Endometrial microvascular endothelial cells (primary cell): ENCODE data around the gene CDKL4. TPM values are rescaled to one million over a fixed set of nuclear protein-coding genes. Genes with fewer than 3 reads are reported as not detected.
"Not testable (repeated sequence)": the region's sequence is repeated elsewhere in the genome, so short reads cannot be mapped to it uniquely, and the experiment has no call there.

ENCODE experiments used
- in situ Hi-C: cut with HindIII; loops from 2 replicates; pipeline ENCODE4 v1.10.0; 2017; ENCODE audit warnings: low sequenced_read_pairs, low pct_unique_long_range_greater_than_20kb; ENCODE audit errors: inconsistent ontology term
- total RNA-seq: library from RNA; depleted of rRNA; stranded (reverse); fragments of >200 nt; gene quantifications from one replicate; pipeline ENCODE4 v1.2.3, GENCODE V29; 2015; ENCODE audit errors: inconsistent ontology term

CDKL4 gene
- total RNA-seq, 1 donor from 2014 or later = not detected

- in situ Hi-C loops = not testable (repeated sequence)
These were observed 46.8 kb downstream of the CDKL4 start for GRCh38 chr2:39197003-39197402.

GRCh38 chr2:39194686-39195085 lies 49.1 kb downstream of the CDKL4 start:
- in situ Hi-C loops = no loop called here

DNA sequence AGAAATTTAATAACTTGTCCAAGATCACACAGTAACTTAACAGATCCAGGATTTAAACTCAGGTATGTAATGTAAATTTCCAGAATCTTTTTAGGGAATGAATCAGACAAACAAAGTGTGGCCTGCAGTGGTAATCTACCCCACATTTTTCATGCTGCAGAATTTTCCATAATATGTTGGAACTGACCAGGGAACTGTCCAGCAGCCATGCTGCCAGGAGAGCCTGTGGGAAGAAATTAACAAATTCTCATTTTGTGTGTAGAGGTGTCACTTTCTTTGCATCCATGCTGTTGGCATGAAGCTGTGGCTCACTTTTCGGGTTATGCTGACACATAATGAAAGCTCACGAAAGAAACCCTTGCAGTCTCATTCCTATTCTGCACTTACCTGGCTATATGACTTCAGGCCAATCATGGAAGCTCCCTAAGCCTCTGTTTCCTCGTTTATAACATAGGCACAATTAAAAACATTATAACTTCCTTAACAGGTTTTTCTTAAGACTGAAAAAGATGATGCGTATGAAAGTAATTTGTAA lies 54.7 kb downstream of the CDKL4 start:
- in situ Hi-C loops = no loop called here

DNA sequence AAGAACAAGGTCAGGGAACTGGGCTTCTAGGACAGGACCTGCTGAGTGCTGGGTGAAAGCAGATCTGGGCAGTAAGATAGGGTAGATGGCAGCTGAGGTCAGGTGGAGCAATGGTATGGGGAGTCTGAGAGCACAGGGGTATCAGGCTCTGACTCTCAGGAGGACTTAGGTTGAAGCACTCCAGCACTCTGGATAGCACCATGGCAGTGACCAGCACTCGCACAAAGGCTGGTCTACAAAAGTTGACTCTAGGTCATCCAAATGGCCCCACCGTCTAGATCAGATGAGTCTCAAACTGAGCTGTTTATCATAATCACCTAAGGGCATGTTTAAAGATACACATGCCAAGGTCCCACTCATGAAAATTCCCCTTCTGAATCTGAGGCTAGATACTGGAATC lies 60.1 kb downstream of the CDKL4 start:
- in situ Hi-C loops = no loop called here

GRCh38 chr2:39181297-39181696 lies 62.5 kb downstream of the CDKL4 start:
- in situ Hi-C loops = no loop called here

GRCh38 chr2:39179974-39180960 lies 63.5 kb downstream of the CDKL4 start:
- in situ Hi-C loops = no loop called here

DNA sequence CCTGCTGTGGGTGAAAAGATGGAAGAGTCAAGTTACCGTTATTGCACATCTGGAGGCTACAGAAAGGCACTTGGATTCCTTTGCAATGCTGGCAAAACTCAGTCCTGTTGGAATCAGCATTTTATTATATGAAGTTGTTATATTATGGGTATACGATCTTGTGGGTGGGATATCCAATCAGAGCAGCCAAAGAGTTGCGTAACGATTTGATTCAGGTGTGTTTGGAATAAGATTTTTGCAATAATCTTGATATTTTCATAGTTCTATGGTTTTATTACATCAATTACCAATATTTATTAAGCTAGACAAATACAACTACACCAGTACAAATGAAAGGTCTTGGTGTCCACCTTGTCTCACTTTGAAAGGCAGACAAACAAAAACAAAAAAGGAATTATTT lies 65.0 kb downstream of the CDKL4 start:
- in situ Hi-C loops = no loop called here

DNA sequence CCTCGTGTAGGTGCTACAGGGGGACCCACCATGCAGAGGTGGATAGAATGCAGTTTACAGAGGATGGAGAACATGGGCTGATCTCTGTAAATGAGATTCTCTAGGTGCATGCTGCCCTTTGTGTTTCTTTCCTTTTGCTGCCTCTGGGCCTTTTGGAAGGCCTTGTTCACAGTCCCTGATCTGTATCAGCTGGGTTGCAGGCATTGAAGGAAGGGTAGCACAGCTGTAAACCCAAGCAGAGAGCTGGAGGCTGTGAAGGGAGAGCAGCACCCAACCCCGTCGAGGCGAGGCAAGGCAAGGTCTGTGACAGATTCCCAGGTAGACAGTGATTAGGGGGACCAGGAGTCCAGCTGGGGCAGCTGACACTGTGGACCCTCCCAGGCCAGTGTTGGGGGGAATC lies 66.8 kb downstream of the CDKL4 start:
- in situ Hi-C loops = no loop called here

- in situ Hi-C loops = no loop called here
These were observed 68.6 kb downstream of the CDKL4 start for GRCh38 chr2:39175026-39175812.

- in situ Hi-C loops = no loop called here
These were observed 69.7 kb downstream of the CDKL4 start for GRCh38 chr2:39174022-39174421.

DNA sequence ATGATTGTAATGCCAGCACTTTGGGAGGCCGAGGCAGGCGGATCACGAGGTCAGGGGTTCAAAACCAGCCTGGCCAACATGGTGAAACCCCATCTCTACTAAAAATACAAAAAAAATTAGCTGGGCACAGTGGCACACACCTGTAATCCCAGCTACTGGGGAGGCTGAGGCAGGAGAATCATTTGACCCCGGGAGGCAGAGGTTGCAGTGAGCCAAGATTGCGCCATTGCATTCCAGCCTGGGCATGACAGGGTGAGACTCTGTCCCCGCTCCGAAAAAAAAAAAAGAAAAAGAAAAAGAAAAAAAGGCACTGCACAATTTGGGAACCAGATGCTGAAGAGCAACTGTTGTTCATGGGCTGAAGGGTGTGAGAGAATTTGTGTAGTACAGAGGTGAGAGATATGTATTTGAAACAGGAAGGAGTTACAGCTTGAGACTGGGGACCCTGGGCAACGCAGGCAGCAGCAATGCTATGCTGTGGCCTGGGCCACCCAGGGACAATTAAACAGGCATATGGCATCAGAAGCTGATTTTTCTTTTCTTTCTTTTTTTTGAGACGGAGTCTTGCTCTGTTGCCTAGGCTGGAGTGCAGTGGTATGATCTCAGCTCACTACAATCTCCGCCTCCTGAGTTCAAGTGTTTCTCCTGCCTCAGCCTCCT lies 71.6 kb downstream of the CDKL4 start:
- in situ Hi-C loops = not testable (repeated sequence)

GRCh38 chr2:39171621-39172020 lies 72.1 kb downstream of the CDKL4 start:
- in situ Hi-C loops = no loop called here

DNA sequence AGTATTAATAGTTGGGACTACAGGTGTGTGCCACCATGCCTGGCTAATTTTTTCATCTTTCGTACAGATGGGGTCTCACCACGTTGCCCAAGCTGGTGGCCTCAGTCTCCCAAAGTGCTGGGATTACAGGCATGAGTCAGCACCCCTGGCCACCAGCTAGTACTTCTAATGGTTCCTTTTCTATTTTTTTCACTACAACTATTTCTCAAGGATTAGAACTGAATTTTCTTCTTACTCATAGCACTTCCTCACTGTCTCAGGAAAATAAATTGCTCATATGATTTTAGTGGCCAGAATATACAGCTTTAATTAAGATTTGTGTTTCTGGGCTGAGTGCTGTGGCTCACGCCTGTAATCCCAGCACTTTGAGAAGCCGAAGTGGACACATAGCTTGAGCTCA lies 79.7 kb downstream of the CDKL4 start:
- in situ Hi-C loops = no loop called here

DNA sequence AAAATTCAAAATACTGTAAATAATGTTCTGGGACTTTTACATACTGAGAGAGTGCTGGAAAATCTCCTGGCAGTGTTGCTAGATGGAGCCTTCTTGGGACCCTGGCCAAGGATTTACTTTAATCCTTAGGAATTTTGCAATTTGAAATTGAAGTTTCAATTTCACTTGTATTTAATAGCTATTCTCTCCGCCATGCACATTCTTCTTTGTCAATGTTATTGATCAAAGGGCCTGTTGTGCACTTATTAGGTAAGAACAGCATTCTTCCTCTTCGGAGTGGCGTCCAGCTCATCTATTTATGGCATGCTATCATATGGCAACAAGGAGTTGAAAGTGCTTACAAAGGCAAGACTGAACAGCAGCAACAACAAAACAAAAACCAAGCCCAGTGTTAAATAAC lies 82.8 kb downstream of the CDKL4 start:
- in situ Hi-C loops = no loop called here

DNA sequence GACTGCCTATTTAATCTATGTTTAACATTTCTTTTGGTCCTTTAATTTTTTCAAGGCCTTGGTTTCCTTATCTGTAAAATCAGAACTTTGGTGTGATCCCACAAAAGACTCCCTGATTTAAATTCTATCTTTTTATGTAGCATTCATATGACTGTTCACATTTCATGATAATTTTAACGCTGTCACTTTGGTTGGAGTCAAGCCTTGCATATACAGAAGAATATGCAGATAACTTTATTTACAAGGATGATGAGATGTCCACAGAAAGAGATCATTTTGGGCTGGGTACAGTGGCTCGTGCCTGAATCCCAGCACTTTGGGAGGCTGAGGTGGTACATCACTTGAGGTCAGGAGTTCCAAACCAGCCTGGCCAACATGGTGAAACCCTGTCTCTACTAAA lies 84.5 kb downstream of the CDKL4 start:
- in situ Hi-C loops = no loop called here

DNA sequence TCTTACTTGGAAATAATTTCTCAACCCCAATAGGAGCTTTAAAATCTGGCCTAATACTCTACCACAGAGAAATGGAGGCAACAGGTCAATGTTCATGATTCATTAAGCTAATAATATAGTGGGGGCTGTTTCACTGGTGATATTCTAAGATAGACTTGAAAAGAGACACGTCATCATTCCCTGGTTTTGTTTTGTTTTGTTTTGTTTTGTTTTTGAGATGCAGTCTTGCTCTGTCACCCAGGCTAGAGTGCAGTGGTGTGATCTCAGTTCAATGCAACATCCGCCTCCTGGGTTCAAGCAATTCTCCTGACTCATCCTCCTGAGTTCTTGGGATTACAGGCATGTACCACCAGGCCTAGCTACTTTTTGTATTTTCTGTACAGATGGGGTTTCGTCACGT lies 85.4 kb downstream of the CDKL4 start:
- in situ Hi-C loops = no loop called here

GRCh38 chr2:39156846-39157245 lies 86.9 kb downstream of the CDKL4 start:
- in situ Hi-C loops = no loop called here

DNA sequence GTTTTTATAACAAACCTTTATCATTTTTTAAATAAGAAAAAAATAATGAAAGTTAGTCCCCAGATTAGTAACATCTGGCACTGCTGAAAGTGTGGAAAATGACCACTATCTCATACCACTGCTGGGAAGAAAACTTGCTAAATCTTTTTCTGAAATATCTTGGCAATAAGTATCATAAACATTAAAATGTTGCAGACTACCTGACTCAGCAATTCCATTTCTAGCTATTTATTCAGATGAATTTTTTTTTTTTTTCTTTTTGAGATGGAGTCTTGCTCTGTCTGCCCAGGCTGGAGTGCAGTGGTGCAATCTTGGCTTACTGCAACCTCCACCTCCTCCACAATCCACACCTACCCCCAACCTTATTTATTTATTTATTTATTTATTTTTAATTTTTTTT lies 87.7 kb downstream of the CDKL4 start:
- in situ Hi-C loops = no loop called here

DNA sequence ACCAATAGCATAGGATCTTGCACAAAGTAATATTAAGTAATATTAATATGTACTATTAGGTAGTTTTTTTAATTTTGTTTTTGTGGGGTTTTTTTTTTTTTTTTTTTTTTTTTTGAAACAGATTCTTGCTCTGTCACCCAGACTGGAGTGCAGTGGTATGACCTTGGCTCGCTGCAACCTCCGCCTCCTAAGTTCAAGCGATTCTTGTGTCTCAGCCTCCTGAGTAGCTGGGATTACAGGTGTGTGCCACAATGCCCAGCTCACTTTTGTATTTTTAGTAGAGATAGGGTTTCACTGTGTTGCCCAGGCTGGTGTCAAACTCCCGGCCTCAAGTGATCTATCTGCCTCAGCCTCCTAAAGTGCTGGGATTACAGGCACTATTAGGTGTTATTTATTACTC lies 88.2 kb downstream of the CDKL4 start:
- in situ Hi-C loops = not testable (repeated sequence)
